Measurements from ENCODE around the gene PDAP1. TPM values are rescaled to one million over a fixed set of nuclear protein-coding genes. Genes with fewer than 3 reads are reported as not detected.

The PDAP1 gene
- total RNA-seq, 2 donors from 2014 or later: 65.0 to 87.5 TPM

GRCh38 chr7:99448855-99449254, 40.5 kb upstream of the PDAP1 start:
- H3K4me1 ChIP-seq (ENCODE audit: control insufficient read depth in 1 of 2, low read depth in 2 of 2): no peaks in the 10 kb centered on the region
- DNase-seq (ENCODE audit: low spot score): no peak
- no peaks in the 10 kb centered on the region for H3K27me3 ChIP-seq (replicated peaks; ENCODE audit: insufficient read depth)
- no peak for TF ChIP-seq CTCF (IDR thresholded peaks at IDR 0.05)
- peaks cover 71% of the 10 kb centered on the region for H3K36me3 ChIP-seq
- no peak overlapping the region for H3K27ac ChIP-seq
- ATAC-seq (ENCODE audit: insufficient number of reproducible peaks, low FRiP score, low read depth): no peak
- no peak overlapping the region for H3K4me3 ChIP-seq
- no peaks in the 10 kb centered on the region for H3K9me3 ChIP-seq

GRCh38 chr7:99447943-99448342, 39.5 kb upstream of the PDAP1 start:
- Histone ChIP-seq H3K27me3 (replicated peaks; ENCODE audit: insufficient read depth) (no peaks in the 10 kb centered on the region), H3K4me3 (no peak overlapping the region), H3K4me1 (ENCODE audit: control insufficient read depth in 1 of 2, low read depth in 2 of 2) (peaks cover 0 to 3% of the 10 kb centered on the region in 2 donors), H3K36me3 (peaks cover 65% of the 10 kb centered on the region), H3K9me3 (no peaks in the 10 kb centered on the region), H3K27ac (no peak overlapping the region)
- DNase-seq (ENCODE audit: low spot score): no peak
- TF ChIP-seq CTCF (IDR thresholded peaks at IDR 0.05): no peak
- no peak for ATAC-seq (ENCODE audit: insufficient number of reproducible peaks, low FRiP score, low read depth)

- no peaks in the 10 kb centered on the region for H3K27me3 ChIP-seq (replicated peaks; ENCODE audit: insufficient read depth)
- TF ChIP-seq CTCF (IDR thresholded peaks at IDR 0.05): no peak
- peaks cover 5 to 21% of the 10 kb centered on the region in 2 donors for H3K4me1 ChIP-seq (ENCODE audit: control insufficient read depth in 1 of 2, low read depth in 2 of 2)
- no peak overlapping the region for H3K4me3 ChIP-seq
- H3K27ac ChIP-seq: no peak overlapping the region
- DNase-seq (ENCODE audit: low spot score) (no peak), ATAC-seq (ENCODE audit: insufficient number of reproducible peaks, low FRiP score, low read depth) (no peak)
- peaks cover 48% of the 10 kb centered on the region for H3K36me3 ChIP-seq
- H3K9me3 ChIP-seq: no peaks in the 10 kb centered on the region
Observed at GRCh38 chr7:99446096-99446495, 37.7 kb upstream of the PDAP1 start.

- no peak overlapping the region for H3K27ac ChIP-seq
- ATAC-seq (ENCODE audit: insufficient number of reproducible peaks, low FRiP score, low read depth): no peak
- no peak for DNase-seq (ENCODE audit: low spot score)
- H3K4me1 ChIP-seq (ENCODE audit: control insufficient read depth in 1 of 2, low read depth in 2 of 2): peaks cover 14 to 46% of the 10 kb centered on the region in 2 donors
- no peaks in the 10 kb centered on the region for H3K9me3 ChIP-seq
- no peaks in the 10 kb centered on the region for H3K27me3 ChIP-seq (replicated peaks; ENCODE audit: insufficient read depth)
- TF ChIP-seq CTCF (IDR thresholded peaks at IDR 0.05): no peak
- peaks cover 7% of the 10 kb centered on the region for H3K36me3 ChIP-seq
- H3K4me3 ChIP-seq: peak overlapping the region; percentile 98
Observed at GRCh38 chr7:99440195-99440594, 31.8 kb upstream of the PDAP1 start.

- H3K27ac ChIP-seq: peak within 1 kb of the TSS; percentile 68 to 69
- peak within 1 kb of the TSS; percentile 98 for H3K4me3 ChIP-seq
- H3K9me3 ChIP-seq: no peaks in the 10 kb centered on the region
- no peaks in the 10 kb centered on the region for H3K27me3 ChIP-seq (replicated peaks; ENCODE audit: insufficient read depth)
- DNase-seq (ENCODE audit: low spot score) (peak; percentile 82), ATAC-seq (ENCODE audit: insufficient number of reproducible peaks, low FRiP score, low read depth) (peak; percentile 95)
- no peak for TF ChIP-seq CTCF (IDR thresholded peaks at IDR 0.05)
- H3K4me1 ChIP-seq (ENCODE audit: control insufficient read depth in 1 of 2, low read depth in 2 of 2): peaks cover 14 to 46% of the 10 kb centered on the region in 2 donors
- H3K36me3 ChIP-seq: peaks cover 4% of the 10 kb centered on the region
Observed at GRCh38 chr7:99438573-99439480, 30.4 kb upstream of the PDAP1 start, which contains the start of the genes CPSF4 and PTCD1. Gene CPSF4, plus strand, starts transcription at chr7:99438943. Its CDS starts 140 bp downstream, at chr7:99439083. Gene PTCD1, minus strand, starts transcription at chr7:99438798. Its CDS starts 3,556 bp downstream, at chr7:99435242.
